DMS79 treated with DMSO at 0.1 percent for 48 hours (cell line): ENCODE results near the gene RAD51B.

Experiments
- DNase-seq: peaks from one replicate; lab custom pipeline; 2025; lab: John Stamatoyannopoulos, UW

RAD51B gene

GRCh38 chr14:68702135-68702534 lies 882.6 kb downstream of the RAD51B start:
- no peak for DNase-seq

- no peak for DNase-seq
Measured at GRCh38 chr14:68702578-68702977, 883.0 kb downstream of the RAD51B start.

GRCh38 chr14:68703093-68703492 lies 883.5 kb downstream of the RAD51B start:
- DNase-seq: no peak

- no peak for DNase-seq
Measured at GRCh38 chr14:68704736-68705720, 885.4 kb downstream of the RAD51B start.

- no peak for DNase-seq
Measured at GRCh38 chr14:68705741-68706283, 886.2 kb downstream of the RAD51B start.

GRCh38 chr14:68707482-68707881 lies 887.9 kb downstream of the RAD51B start:
- peak; percentile 98 for DNase-seq

GRCh38 chr14:68708343-68708742 lies 888.8 kb downstream of the RAD51B start:
- no peak for DNase-seq

- no peak for DNase-seq
Measured at GRCh38 chr14:68709007-68709406, 889.4 kb downstream of the RAD51B start.

GRCh38 chr14:68710776-68711175 lies 891.2 kb downstream of the RAD51B start:
- no peak for DNase-seq

GRCh38 chr14:68711561-68712309 lies 892.2 kb downstream of the RAD51B start:
- no peak for DNase-seq

- no peak for DNase-seq
Measured at GRCh38 chr14:68712703-68713370, 893.3 kb downstream of the RAD51B start.

GRCh38 chr14:68713782-68714181 lies 894.2 kb downstream of the RAD51B start:
- DNase-seq: no peak

GRCh38 chr14:68714991-68715924 lies 895.7 kb downstream of the RAD51B start:
- no peak for DNase-seq

- no peak for DNase-seq
Measured at GRCh38 chr14:68716698-68717097, 897.1 kb downstream of the RAD51B start.

GRCh38 chr14:68718023-68718990 lies 898.7 kb downstream of the RAD51B start:
- no peak for DNase-seq

- DNase-seq: no peak
Measured at GRCh38 chr14:68719634-68720384, 900.2 kb downstream of the RAD51B start.

- no peak for DNase-seq
Measured at GRCh38 chr14:68722186-68722585, 902.6 kb downstream of the RAD51B start.

- DNase-seq: no peak
Measured at GRCh38 chr14:68722968-68723566, 903.5 kb downstream of the RAD51B start.
